ENCODE measurements around the gene AMPH.
"Not testable (repeated sequence)": the region's sequence is repeated elsewhere in the genome, so short reads cannot be mapped to it uniquely, and the experiment has no call there.

AMPH gene

DNA sequence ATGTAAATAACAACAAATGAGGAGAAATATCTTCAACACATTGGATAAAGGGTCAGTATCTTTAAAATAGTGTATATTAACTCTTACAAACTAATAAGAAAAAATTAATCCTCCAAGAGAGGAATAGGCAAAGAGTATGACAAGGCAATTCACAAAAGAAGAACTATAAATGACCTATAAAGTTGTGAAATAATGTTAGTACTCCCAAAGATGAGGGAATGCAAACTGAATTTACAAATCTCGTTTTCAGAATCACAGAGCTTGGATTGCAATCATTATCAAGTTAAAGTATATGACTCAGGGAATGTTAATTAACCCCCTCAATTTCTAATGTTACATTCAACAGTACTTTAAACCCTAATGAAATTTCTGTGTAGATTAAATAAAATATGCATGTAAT is 270.4 kb downstream of the AMPH start:
- in situ Hi-C loops (cut with MboI; ENCODE audit: low sequenced_read_pairs) = no loop called here

DNA sequence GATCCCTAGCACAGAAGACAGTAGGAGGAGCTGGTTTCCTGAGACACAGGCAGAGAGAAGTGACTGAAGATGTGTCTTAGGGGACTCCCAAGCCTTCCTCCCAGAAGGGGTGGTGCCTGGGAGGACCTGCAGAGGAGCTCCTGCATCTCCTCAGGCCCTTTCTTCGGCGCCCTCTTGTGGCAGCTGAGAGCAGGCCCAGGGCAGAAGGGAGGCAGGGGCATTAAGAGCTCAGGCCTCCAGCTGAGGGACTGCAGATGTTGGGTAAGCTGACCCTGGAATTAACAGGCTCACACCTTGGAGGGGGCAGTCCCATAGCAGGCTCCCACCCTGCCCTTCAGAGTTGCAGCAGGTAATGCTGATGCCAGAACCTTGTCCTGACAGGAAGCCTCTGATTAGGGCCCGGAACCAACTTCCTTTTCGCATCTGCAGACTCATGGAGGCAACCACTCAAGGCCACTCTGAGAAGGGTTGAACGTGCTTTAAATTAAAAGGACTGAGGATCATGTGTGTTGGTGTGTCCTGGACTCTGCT is 272.0 kb downstream of the AMPH start:
- in situ Hi-C loops (cut with MboI; ENCODE audit: low sequenced_read_pairs) = not testable (repeated sequence)

DNA sequence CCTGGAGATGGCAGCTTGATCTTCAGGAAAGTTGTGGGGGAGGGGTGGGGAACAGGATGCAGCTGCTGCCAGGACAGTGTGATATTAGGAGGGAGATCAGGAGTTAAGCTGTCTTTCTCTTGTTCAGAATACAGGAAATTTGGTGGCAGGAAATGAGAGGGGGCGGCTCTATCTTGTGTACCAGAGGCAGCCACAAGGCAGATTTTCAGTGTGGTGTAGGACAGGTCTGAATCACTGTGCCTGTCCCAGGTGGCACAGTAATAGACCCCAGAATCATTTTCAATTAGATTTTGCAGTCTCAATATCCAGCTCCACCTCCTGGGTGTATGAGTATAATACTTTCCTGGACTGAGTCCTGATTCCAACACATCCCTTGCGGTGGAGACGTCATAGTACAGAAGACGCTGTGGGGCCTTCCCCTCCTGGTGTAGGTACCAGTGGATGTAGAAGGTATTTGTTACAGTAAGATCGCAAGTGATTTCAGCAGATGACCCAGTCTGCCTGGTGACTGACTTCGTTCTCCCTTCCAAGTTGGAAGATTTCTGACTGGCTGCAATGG is 272.8 kb downstream of the AMPH start:
- in situ Hi-C loops (cut with MboI; ENCODE audit: low sequenced_read_pairs) = not testable (repeated sequence)

DNA sequence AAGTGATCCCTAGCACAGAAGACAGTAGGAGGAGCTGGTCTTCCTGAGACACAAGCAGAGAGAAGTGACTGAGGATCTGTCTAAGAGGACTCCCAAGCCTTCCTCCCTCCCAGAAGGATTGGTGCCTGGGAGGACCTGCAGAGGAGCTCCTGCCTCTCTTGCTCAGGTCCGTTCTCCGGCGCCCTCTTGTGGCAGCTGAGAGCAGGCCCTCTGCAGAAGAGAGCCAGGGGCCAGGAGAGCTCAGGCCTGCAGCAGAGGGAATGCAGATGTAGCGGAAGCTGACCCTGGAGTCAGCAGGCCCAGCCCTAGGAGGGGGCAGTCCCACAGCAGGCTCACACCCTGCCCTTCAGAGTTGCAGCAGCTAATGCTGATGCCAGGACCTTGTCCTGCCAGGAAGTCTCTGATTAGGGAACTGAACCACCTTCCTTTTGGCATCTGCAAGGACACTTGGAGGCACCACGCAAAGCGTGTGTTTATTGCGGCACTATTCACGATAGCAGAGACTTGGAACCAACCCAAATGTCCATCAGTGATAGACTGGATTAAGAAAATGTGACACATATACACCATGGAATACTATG is 276.8 kb downstream of the AMPH start:
- in situ Hi-C loops (cut with MboI; ENCODE audit: low sequenced_read_pairs) = not testable (repeated sequence)

DNA sequence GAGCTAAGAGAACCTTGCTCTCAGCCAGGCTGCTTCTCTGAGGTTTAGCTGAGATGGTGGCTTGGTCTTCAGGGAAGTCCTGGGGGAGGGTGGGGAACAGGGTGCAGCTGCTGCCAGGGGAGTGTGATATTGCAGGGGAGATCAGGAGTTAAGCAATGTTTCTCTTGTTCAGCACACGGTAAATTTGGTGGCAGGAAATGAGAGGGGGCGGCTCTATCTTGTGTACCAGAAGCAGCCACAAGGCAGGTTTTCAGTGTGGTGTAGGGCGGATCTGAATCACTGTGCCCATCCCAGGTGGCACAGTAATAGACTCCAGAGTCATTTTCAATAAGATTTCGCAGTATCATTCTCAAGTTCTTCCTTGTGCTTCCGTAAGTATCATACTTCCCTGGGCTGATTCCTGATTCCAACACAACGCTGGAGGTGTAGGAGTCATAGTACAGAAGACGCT is 277.7 kb downstream of the AMPH start:
- in situ Hi-C loops (cut with MboI; ENCODE audit: low sequenced_read_pairs) = not testable (repeated sequence)

DNA sequence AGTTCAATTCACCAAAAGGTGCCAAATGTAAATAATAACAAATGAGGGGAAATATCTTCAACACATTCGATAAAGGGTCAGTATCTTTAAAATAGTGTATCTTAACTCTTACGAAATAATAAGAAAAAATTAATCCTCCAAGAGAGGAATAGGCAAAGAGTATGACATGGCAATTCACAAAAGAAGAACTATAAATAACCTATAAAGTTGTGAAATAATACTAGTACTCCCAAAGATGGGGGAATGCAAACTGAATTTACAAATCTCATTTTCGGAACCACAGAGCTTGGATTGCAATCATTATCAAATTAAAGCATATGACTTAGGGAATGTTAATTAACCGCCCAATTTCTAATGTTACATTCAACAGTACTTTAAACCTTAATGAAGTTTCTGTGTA is 279.6 kb downstream of the AMPH start:
- in situ Hi-C loops (cut with MboI; ENCODE audit: low sequenced_read_pairs) = no loop called here

DNA sequence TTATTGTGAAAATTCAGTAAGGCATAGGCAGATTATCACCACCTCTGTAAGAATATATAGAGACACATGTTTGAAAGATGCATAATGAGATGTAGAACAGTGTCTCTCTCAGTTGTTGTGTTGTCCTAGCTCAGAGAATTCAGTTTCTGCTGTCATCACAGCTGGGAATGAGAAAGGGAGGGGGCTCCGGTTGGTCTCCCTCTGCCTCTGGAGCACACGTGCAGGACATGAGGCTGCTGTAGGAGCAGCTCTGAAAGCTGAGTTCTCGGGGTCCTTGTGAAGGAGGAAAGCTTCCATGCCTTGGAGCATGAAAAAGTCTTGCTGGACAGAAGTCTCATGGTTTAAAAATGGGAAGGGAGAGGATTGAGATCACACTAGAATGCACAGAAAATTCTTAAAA is 280.4 kb downstream of the AMPH start:
- in situ Hi-C loops (cut with MboI; ENCODE audit: low sequenced_read_pairs) = not testable (repeated sequence)

DNA sequence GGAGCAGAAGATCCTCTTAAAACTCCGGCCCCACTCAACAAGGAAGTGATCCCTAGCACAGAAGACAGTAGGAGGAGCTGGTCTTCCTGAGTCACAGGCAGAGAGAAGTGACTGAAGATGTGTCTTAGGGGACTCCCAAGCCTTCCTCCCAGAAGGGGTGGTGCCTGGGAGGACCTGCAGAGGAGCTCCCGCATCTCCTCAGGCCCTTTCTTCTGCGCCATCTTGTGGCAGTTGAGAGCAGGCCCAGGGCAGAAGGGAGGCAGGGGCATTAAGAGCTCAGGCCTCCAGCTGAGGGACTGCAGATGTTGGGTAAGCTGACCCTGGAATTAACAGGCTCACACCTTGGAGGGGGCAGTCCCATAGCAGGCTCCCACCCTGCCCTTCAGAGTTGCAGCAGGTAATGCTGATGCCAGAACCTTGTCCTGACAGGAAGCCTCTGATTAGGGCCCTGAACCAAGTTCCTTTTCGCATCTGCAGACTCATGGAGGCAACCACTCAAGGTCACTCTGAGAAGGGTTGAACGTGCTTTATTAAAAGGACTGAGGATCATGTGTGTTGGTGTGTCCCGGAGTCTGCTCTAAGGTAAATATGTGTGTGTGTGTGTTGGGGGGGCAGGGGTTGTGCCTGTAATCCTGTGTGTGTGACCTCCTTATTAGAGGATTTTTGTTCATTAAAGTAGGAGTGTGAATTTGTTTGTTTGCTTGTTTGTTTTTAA is 281.1 kb downstream of the AMPH start:
- in situ Hi-C loops (cut with MboI; ENCODE audit: low sequenced_read_pairs) = loop anchor here (25.0 kb wide), 1 partner anchor 438 kb away; the partner anchor contains the start of genes EPDR1 and SFRP4

DNA sequence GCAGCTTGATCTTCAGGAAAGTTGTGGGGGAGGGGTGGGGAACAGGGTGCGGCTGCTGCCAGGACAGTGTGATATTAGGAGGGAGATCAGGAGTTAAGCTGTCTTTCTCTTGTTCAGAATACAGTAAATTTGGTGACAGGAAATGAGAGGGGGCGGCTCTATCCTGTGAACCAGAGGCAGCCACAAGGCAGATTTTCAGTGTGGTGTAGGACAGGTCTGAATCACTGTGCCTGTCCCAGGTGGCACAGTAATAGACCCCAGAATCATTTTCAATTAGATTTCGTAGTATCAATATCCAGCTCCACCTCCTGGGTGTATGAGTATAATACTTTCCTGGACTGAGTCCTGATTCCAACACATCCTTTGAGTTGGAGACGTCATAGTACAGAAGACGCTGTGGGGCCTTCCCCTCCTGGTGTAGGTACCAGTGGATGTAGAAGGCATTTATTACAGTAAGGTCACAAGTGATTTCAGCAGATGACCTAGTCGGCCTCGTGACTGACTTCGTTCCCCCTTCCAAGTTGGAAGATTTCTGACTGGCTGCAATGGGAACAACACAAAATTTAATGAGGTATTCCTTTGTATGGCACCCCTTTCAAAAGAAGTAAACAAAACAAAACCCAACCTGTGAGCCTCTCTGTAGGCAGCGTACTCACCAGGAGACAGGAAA is 281.9 kb downstream of the AMPH start:
- in situ Hi-C loops (cut with MboI; ENCODE audit: low sequenced_read_pairs) = loop anchor here (25.0 kb wide), 1 partner anchor 437 kb away; the partner anchor contains the start of genes EPDR1 and SFRP4

DNA sequence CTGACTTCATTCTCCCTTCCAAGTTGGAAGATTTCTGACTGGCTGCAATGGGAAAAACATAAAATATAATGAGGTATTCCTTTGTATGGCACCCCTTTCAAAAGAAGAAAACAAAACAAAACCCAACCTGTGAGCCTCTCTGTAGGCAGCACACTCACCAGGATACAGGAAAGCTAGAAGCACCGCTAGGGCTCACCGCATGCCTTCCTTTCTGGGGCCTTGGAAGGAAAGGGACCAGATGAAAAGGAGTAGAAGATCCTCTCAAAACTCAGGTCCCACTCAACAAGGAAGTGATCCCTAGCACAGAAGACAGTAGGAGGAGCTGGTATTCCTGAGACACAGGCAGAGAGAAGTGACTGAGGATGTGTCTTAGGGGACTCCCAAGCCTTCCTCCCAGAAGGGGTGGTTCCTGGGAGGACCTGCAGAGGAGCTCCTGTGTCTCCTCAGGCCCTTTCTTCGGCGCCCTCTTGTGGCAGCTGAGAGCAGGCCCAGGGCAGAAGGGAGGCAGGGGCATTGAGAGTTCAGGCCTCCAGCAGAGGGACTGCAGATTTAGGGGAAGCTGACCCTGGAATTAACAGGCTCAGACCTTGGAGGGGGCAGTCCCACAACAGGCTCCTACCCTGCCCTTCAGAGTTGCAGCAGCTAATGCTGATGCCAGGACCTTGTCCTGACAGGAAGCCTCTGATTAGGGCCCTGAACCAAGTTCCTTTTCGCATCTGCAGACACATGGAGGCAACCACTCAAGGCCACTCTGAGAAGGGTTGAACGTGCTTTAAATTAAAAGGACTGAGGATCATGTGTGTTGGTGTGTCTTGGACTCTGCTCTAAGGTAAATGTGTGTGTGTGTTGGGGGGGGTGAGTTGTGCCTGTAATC is 285.6 kb downstream of the AMPH start:
- in situ Hi-C loops (cut with MboI; ENCODE audit: low sequenced_read_pairs) = loop anchor here (25.0 kb wide), 1 partner anchor 433 kb away; the partner anchor contains the start of genes EPDR1 and SFRP4

DNA sequence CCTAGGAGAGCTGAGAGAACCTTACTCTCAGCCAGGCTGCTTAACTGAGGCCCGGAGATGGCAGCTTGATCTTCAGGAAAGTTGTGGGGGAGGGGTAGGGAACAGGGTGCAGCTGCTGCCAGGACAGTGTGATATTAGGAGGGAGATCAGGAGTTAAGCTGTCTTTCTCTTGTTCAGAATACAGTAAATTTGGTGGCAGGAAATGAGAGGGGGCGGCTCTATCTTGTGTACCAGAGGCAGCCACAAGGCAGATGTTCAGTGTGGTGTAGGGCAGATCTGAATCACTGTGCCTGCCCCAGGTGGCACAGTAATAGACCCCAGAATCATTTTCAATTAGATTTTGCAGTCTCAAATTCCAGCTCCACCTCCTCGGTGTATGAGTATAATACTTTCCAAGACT is 286.4 kb downstream of the AMPH start:
- in situ Hi-C loops (cut with MboI; ENCODE audit: low sequenced_read_pairs) = loop anchor here (25.0 kb wide), 1 partner anchor 432 kb away; the partner anchor contains the start of genes EPDR1 and SFRP4

DNA sequence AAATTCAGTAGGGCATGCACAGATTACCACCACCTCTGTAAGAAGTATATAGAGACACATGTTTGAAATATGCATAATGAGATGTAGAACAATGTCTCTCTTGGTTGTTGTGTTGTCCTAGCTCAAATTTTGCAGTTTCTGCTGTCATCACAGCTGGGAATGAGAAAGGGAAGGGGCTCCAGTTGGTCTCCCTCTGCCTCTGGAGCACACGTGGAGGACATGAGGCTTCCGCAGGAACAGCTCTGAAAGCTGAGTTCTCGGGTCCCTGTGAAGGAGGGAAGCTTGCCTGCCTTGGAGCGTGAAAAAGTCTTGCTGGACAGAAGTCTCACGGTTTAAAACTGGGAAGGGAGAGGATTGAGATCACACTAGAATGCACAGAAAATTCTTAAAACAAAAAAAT is 289.0 kb downstream of the AMPH start:
- in situ Hi-C loops (cut with MboI; ENCODE audit: low sequenced_read_pairs) = loop anchor here (25.0 kb wide), 1 partner anchor 430 kb away; the partner anchor contains the start of genes EPDR1 and SFRP4

DNA sequence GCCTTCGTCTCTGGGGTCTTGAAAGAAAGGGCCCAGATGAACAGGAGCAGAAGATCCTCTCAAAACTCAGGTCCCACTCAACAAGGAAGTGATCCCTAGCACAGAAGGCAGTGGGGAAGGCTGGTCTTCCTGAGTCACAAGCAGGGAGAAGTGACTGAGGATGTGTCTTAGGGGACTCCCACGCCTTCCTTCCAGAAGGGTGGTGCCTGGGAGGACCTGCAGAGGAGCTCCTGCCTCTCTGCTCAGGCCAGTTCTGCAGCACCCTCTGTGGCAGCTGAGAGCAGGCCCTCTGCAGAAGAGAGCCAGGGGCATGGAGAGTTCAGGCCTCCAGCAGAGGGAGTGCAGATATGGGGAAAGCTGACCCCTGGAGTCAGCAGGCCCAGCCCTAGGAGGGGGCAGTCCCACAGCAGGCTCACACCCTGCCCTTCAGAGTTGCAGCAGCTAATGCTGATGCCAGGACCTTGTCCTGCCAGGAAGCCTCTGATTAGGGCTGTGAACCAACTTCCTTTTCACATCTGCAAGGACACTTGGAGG is 289.9 kb downstream of the AMPH start:
- in situ Hi-C loops (cut with MboI; ENCODE audit: low sequenced_read_pairs) = loop anchor here (25.0 kb wide), 1 partner anchor 429 kb away; the partner anchor contains the start of genes EPDR1 and SFRP4

DNA sequence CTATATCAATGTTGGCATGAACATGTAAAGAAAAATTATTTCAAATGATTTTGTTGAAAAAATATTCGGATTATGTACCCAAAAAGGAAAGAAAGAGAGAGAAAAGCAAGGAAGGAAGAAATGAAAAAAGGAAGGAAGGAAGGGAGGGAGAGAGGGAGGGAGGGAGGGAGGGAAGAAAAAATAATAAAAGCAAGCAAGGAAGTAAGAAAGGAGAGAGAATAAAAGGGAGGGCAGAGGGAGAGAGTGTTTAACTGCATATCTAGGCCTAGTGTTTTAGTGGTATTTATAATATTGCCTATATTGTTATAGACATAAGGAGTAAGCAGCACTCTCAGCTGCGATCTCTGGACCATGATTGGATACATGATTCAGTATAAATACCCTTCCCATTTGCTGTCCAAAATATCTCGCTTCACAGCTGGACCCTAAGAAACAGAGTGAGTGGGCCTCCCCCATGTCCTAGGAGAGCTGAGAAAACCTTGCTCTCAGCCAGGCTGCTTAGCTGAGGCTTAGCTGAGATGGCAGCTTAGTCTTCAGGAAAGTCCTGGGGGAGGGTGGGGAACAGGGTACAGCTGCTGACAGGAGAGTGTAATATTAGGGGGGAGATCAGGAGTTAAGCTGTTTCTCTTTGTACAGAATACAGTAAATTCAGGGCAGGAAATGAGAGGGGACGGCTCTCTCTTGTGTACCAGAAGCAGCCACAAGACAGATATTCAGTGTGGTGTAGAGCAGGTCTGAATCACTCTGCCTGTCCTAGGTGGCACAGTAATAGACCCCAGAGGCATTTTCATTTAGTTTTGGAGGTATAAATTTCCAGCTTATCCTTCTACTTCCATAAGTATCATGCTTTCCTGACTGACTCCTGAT is 291.0 kb downstream of the AMPH start:
- in situ Hi-C loops (cut with MboI; ENCODE audit: low sequenced_read_pairs) = loop anchor here (10.0 to 25.0 kb wide), 2 partner anchors 235 to 428 kb away; partner anchors contain the start of genes EPDR1 and SFRP4

DNA sequence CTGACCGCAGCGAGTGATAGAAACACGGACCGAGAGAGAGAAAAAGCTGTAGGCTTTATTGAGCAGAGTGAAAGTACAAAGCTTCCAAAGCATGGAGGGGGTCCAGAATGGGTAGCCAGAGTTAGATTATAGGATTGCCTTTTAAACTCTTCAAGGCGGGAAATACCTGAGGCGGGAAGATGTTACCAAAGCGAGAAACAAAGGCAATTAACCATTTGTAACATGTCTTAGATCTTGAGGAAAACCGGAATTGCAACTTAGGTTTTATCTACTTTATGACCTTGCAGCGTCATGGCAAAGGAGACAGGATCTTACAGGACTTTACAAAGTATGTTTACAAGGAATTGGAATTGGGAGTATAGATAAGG is 295.0 kb downstream of the AMPH start:
- in situ Hi-C loops (cut with MboI; ENCODE audit: low sequenced_read_pairs) = loop anchor here (10.0 to 25.0 kb wide), 2 partner anchors 231 to 424 kb away; partner anchors contain the start of genes EPDR1 and SFRP4

DNA sequence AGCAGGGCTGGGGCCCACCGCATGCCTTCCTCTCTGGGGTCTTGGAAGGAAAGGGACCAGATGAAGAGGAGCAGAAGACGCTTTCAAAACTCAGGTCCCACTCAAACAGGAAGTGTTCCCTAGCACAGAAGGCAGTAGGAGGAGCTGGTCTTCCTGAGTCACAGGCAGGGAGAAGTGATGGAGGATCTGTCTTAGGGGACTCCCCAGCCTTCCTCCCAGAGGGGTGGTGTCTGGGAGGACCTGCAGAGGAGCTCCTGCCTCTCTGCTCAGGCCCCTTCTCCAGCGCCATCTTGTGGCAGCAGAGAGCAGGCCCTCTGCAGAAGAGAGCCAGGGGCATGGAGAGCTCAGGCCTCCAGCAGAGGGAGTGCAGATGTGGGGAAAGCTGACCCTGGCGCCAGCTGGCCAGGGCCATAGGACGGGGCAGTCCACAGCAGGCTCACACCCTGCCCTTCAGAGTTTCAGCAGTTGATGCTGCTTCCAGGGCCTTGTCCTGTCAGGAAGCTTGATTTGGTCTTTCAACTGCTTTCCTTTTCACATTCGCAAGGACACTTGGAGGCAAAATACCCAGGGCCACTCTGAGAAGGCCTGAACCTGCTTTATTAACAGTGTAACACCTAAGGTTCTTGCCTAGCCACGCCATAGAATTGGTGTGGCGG is 295.6 kb downstream of the AMPH start:
- in situ Hi-C loops (cut with MboI; ENCODE audit: low sequenced_read_pairs) = loop anchor here (10.0 to 25.0 kb wide), 2 partner anchors 231 to 423 kb away; partner anchors contain the start of genes EPDR1 and SFRP4

DNA sequence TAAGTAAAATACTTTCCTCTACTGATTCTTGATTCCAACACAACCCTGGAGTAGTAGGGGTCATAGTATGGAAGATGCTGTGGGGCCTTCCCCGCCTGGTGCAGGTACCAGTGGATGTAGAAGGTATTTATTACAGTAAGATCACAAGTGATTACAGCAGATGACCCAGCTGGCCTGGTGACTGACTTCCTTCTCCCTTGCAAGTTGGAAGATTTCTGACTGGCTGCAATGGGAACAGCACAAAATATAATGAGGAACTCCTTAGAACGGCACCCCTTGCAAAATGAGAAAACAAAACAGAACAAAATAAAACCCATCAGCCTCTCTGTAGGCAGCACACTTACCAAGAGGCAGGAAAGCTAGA is 296.1 kb downstream of the AMPH start:
- in situ Hi-C loops (cut with MboI; ENCODE audit: low sequenced_read_pairs) = loop anchor here (10.0 to 25.0 kb wide), 2 partner anchors 230 to 423 kb away; partner anchors contain the start of genes EPDR1 and SFRP4

DNA sequence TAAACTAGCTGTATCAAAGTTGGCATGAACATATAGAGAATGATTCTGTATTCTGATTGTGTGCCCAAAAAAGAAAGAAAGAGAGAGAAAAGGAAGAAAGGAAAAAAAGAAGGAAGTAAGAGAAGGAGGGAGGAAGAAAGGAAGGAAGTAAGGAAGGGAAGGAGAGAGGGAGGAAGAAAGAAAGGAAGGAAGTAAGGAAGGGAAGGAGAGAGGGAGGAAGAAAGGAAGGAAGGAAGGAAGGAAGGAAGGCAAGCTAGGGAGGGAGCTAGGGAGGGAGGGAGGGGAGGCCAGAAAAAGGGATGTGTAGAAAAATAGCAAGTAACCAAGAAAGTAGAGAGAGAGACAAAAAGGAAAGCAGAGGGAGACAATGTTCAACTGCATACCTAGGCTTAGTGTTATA is 297.0 kb downstream of the AMPH start:
- in situ Hi-C loops (cut with MboI; ENCODE audit: low sequenced_read_pairs) = loop anchor here (10.0 to 25.0 kb wide), 2 partner anchors 229 to 422 kb away; partner anchors contain the start of genes EPDR1 and SFRP4
